DND-41 (cell line): Measurements from ENCODE around the gene MT1HL1.

Source experiments
- CTCF ChIP-seq: IDR thresholded peaks from 2 replicates; pipeline ENCODE4 v1.5.1; 2012; ENCODE audit warnings: borderline replicate concordance, low read length, moderate library complexity, mild to moderate bottlenecking; ENCODE audit not compliant: poor library complexity, severe bottlenecking; ENCODE audit errors: extremely low read depth
- EZH2 ChIP-seq: IDR thresholded peaks from 3 replicates; pipeline ENCODE4 v1.6.1; 2012; ENCODE audit warnings: borderline replicate concordance, low read depth, mild to moderate bottlenecking, moderate library complexity, low read length, inconsistent platforms; ENCODE audit not compliant: severe bottlenecking

GRCh38 chr1:237040823-237041222 is 36.6 kb upstream of the MT1HL1 start:
- no peak for TF ChIP-seq CTCF
- TF ChIP-seq EZH2, result no peak
